ENCODE measurements around the gene HSD17B14.
"Not testable (repeated sequence)": the region's sequence is repeated elsewhere in the genome, so short reads cannot be mapped to it uniquely, and the experiment has no call there.

The HSD17B14 gene

DNA sequence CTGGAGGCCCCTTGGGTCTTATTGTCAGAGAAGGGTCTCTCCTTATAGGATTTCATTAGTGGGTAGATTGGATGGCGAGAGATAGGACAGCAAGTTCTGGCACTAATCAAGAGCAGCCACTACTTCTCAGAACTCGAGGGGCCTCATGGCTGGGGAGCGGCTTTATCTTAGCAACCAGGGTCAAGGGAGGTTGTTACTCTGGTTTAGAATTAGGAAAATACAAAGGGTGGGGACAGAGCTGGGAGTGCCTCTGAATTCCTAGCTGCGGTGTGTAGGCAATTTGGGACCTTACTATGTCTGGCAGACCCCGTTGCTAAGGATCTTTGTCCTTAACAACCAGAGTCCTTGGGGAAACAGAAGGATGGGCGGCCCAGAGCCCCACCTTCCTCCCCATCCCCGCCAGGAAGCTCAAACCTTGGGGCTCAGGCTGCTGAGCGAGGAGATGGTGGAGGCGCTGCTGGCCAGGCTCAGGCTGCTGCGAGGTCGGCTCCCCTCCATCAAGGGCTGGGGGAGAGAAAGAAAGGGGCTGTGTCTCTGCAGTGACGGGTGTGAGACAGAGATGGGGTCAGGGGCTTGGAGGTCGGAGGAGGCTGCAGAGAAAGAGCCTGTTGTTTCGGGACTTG is 30.9 kb upstream of the HSD17B14 start:
- DNase-seq (ENCODE audit: low spot score), result no peak

DNA sequence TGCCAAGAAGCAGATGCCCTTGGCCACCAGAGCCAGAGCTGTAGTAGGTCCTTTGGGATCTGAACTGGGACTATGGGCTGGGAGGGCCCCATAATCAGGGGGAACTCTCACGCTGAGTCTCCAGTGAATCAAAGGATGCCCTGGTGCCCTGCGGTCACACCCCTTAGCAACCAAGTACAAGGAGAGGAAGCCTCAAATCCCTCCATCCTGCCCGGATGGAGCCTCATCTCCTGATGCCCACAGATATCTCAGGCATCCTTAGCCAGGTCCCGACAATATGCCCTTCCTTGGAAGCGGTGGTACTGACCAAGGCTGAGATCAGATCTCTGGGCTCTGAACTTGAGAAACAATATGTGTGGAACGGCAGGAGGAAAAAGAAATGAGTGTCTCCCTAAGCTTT is 30.4 kb upstream of the HSD17B14 start:
- no peak for DNase-seq (ENCODE audit: low spot score)

DNA sequence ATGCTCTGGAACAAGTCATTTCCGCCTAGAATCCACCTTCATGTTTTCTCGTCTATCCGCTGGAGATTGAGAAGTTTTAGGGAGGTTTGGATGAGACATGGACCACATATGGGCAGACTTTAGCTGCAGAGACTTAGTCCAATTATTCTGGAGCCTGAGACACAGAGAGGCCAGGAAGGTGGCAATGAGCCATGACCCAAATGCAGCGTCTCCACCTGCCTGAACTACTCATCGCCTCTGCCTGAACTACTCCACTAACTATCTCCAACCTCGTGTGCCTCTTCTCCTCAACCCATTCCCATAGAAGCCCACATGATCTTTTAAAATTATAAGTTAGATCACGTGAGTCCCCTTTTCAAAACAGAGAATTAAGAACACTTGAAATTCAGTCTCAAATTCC is 26.5 kb upstream of the HSD17B14 start:
- DNase-seq (ENCODE audit: low spot score), result no peak

DNA sequence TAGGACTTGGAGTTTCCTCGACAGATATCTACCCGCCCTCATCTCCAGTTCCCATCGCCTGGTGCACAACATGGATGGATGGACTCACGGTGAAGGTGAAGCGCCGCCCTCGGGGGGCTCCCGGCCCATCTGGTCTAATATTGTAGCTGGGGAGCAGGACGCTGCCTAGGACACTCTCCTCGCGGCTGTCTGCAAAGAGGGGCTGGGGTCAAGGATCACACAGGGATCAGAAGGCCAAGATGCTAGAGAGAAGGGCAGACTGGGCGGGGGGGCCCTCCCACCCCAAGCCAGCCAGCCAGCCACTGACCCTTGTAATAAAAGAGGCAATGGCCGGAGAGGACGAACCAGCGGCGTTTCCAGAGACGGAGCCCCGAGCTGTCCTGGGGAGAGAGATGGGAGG is 25.0 kb upstream of the HSD17B14 start:
- DNase-seq (ENCODE audit: low spot score), result no peak

DNA sequence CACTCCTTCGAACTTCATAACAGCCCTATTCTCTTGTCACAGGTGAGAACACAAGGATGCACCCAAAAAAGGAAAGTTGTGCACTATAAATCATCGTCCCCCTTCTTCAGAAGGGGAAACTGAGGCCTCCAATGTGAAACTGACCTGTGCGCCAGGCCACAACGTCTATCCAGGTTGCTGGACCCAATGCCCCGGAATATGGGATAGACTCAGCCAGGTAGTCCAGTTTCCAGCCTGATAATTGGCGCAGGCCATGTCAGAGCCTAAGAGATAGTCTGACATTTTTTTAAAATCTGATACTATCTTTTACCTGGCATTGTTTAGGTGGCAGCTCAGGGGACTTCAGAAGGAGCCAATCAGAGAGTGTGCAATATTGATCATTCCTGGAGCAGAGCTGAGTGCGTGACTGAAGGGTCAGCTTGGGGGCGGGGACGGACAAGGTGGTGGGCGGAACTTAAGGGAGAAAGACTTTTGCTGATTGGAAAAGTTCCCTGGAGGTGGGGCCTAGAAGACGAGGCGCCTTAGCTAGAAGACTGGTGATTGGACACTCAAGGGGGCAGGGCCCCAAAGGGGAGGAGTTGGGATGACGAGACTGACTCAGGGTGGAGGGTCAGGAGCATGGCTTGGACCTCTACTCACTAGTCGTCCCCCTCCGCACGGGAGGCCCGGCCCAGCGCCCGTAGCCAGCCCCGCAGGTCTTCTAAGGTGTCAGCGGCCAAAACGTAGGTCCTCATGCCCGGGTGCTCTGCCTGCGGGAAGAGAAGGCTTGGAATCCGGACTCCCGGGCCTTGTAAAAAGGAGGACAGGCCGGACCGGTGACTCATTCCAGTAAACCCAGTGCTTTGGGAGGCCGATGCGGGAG is 23.7 kb upstream of the HSD17B14 start:
- no peak for DNase-seq (ENCODE audit: low spot score)

DNA sequence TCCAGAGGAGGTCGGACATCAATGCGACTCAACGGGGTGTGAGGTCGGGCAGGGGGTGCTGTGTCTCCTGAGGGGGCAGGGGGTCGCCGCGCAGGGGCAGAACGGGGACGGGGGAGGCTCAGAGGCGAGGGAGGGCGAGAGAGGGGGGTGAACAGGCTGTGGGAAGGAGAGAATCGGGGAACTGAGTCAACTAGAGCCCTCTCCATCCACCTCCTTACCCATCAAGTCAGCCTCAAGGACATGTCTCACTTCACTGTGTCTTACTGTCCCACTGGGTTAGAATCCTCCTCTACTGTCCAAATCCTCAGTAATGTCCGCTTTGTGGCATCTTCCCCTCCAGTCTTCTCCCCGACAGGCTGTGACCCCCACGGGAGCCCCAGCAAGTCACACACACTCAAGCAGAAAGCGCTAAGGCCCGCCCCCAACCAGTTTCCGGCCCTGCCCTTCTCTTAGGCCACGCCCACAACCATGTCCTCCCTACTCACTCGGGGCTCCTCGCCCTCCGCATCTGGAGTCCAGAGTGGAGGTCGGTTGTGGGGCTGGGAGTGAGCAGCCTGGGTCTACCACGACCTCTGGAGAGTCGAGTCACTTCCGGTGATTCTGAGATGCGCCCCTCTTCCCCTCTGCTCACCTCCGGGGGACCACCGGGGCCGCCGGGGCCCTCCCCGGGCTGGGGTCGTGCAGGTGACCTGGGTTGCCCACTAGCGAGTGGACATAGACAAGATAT is 22.9 kb upstream of the HSD17B14 start:
- peak; percentile 82 for DNase-seq (ENCODE audit: low spot score)

DNA sequence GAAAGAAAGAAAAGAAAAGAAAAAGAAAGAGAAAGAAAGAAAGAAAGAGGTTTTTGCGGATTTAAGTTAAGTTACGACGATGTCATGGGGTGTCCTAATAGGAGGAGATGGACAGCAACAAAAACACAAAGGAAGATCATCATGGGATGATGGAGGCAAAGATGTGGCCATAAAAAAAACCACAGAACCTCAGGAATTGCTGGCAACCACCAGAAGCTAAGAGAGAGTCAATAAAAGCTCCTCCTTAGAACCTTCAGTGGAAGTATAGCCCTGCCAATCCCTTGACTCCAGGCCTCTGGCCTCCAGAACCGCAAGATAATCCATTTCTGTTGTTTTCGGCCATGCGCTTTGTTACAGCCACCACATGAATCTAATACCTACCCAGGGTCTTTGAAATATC is 20.6 kb upstream of the HSD17B14 start:
- DNase-seq (ENCODE audit: low spot score), result no peak

DNA sequence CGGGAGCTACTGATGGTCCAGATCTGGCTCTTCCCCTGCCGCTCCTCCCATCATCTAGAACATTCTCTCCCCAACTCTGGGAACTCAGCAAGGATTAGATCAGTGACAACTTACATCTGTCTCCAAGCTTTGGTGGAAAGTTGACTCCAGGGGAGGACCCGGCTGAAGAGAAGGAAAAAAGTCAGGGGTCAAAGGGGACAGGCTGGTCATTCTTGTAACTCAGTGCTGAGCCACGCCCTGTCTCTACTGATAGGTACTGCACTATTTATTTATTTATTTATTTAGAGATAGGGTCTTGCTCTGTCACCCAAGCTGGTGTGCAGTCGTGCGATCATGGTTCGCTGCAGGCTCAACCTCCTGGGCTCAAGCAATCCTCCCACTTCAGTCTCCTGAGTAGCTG is 17.8 kb upstream of the HSD17B14 start:
- DNase-seq (ENCODE audit: low spot score), result no peak

DNA sequence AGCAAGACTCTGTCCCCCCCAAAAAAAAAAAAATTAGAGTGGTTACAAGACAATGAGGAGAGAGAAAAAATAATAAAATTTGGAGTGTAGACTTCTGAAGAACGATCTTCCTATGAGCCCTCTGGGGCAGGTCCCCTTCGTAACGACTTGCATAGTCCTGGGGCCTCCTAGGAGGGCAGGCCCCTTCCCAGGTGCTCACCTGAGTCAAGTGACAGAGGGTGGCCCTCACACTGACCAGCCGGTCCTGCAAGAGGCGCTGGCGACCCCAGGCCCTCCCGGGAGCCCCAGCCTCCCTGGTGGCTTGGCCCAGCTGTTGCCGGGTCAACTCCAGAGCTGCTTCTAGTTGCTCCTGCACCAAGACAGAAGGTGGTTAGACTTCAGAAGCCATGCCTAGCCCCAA is 17.2 kb upstream of the HSD17B14 start:
- DNase-seq (ENCODE audit: low spot score), result no peak

DNA sequence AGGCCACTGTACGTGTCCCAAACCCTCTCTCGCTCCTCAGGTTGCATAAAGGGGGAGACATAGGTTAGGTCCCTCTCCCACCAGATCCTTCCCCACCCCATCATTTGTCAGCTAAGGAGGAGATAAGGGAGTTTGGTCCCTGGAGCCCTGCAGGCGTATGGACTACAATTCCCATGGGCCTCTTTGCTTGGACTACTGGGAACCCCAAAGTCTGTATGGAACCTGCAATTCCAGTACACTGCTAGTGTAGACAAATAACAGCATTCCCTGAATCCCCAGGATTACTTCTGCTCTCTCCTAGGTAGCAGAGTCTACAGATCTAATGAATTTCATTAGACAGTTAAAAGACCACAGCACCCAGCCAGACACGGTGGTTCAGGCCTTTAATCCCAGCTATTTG is 16.0 kb upstream of the HSD17B14 start:
- DNase-seq (ENCODE audit: low spot score), result no peak

DNA sequence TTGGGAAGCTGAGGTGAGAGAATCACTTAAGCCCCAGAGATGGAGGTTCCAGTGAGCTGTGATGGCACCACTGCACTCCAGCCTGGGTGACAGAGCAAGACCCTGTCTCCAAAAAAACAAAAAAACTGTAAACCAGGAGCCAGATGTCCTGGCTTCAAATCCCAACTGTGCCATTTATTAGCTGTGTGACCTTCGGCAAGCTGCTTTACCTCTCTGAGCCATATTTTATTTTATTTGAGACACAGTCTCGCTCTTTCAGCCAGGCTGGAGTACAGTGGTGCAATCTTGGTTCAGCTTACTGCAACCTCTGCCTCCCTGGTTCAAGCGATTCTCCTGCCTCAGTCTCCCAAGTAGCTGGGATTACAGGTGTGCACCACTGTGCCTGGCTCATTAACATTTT is 10.4 kb upstream of the HSD17B14 start:
- DNase-seq (ENCODE audit: low spot score), result not testable (repeated sequence)

DNA sequence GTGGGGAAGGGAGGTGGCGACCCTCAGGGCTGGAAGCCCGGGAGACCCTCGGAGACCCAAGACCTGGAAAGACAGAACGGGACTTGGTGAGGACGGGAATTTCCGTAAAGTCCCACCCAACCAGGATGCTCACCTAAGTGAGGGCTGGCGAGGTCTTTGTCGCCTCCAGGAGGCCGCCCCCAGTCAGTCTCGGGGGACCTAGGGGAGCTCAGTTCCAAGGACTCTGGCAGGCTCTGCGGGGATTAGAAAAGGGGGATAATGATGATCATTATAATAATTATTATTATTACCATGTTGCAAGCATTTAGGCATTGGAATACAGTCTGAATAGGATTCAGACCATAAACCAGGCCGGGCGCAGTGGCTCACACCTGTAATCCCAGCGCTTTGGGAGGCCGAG is 9.1 kb upstream of the HSD17B14 start:
- no peak for DNase-seq (ENCODE audit: low spot score)

DNA sequence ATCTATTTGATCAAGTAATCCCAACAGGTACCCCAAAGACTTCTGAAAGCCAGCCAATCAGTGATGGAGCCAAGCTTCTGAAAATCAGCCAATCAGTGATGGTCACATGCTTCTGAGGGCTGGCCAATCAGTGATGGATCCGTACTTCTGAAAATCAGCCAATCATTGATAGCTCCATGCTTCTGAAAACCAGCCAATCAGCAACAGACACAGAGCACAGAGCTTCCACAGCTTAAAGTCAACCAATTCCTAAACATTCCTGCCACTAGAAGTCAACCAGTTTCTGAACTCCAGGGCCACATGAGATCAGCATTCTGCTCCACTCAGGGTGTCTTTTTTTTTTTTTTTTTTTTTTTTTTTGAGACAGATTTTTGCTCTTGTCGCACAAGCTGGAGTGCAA is 8.2 kb upstream of the HSD17B14 start:
- DNase-seq (ENCODE audit: low spot score), result no peak

DNA sequence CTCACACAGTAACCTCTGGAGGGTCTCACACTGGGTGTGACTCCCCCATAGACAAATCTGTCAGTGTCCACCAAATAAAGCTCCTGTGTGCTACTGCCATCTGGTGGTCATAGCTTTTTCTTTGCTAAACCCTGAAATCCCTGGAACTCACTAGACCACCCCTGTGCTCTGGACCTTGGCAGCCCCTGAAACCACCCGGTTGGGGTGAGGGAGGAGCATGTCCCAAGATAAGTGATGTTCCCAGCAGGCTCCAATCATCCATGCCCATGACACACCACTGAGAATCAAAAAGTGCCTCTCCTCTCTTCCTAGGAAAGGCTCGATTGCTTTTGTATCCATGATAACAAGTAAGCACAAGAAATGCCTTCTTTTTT is 6.5 kb upstream of the HSD17B14 start:
- peak; percentile 62 for DNase-seq (ENCODE audit: low spot score)

DNA sequence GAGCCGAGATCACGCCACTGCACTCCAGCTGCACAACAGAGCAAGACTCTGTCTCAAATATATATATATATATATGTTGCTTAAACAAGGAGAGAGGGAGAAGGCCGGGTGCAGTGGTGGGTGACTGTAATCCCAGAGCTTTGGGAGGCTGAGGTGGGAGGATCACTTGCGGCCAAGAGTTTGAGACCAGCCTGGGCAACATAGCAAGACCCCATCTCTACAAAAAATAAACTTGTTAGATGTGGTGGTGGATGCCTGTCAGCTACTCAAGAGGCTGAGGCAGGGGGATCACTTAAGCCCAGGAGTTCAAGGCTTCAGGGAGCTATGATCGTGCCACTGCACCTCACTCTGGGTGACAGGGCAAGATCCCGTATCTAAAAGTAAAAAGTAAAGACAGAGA is 5.3 kb upstream of the HSD17B14 start:
- DNase-seq (ENCODE audit: low spot score), result no peak

DNA sequence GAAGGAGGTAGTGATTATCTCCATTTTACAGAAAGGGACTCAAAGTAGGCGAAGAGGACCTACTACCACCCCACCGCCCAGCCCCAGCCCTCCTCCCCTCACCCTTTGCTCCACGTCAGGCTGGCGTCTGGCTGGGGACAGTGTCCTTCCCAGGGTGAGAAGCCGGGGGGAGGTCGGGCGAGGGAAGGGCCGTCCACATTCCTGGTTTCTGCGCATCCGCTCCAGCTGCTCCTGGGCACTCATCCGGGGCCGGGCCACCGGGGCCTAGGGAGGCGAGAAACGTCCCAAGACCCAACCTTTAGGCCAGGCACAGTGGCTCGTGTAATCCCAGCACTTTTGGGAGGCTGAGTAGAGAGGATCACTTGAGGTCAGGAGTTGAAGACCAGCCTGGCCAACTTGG is 4.8 kb upstream of the HSD17B14 start:
- DNase-seq (ENCODE audit: low spot score), result no peak

DNA sequence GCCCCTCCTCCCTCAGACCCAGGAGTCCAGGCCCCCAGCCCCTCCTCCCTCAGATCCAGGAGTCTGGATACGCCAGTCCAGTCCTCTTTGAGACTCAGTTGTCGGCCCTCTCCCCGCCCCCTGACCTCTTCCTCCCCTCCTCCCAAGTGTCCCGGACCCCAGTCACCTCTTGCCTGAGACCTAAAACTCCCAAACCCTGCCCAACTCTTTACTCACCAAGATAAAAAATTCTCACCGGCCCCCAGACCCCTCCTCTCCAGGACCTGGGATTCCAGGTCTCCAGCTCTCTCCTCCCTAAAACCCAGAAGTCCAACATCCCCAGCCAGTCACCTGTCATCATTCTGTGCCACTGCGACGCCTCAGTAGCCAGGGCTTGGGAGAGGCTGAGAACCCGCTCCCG is 1.4 kb upstream of the HSD17B14 start:
- DNase-seq (ENCODE audit: low spot score), result no peak

DNA sequence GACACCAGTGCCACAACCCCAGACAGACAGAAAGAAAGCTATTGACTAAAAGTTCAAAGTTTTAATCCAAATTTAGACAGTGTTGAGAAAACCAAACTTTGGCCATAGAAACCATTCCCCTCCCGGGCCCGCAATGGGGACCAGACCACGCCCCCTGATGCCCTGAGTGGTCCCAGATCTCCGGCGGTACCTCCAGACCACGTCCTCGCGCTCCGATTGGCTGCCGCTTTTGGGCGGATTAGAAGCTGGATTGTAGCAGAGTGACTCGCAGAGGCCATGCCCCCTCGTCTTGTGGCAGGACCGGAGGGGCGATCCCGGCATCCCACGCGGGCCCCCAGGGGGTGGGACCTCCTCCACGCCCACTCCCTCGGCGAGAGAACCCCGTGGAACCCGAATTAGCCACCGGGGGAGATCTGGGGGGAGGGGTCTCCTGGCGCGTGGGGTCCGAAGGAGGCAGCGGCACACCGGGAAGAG is 797 bp upstream of the HSD17B14 start:
- peak; percentile 75 for DNase-seq (ENCODE audit: low spot score)

DNA sequence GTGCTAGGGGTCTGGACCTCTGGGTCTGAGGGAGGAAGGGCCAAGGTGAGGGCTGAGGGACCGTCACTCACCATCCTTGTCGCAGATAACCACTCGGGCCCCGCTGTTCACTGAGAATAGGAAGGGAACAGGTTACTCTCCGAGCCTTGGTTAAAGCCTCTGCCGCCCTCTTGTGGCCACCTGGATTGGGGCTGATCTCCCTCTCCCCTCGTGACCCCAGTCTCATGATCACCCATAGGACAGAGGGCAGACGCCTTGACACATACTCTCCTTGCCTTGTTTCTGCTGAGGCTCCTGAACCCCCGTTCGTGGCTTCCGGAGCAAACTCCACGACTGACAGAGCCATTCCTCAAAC is 580 bp downstream of the HSD17B14 start:
- DNase-seq (ENCODE audit: low spot score), result peak; percentile 93

DNA sequence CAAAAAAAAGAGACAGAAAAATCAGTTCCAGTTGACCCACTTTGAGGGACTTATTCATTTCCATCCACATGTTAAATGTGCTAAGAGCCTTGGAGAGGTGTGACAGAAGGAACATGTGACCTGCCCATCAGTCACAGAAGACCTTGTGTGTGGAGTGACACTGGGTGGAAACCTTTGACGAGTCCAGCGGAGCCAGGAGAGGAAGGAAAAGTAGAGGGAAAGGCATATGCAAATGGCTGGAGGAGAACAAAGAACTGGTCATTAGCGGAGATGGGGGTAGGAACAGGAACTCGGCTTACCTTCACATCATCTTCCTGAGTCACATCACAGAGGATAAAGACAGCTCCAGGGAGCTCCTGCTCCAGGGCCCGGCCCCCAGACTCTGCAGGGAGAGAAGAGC is 2.3 kb downstream of the HSD17B14 start:
- DNase-seq (ENCODE audit: low spot score), result no peak

DNA sequence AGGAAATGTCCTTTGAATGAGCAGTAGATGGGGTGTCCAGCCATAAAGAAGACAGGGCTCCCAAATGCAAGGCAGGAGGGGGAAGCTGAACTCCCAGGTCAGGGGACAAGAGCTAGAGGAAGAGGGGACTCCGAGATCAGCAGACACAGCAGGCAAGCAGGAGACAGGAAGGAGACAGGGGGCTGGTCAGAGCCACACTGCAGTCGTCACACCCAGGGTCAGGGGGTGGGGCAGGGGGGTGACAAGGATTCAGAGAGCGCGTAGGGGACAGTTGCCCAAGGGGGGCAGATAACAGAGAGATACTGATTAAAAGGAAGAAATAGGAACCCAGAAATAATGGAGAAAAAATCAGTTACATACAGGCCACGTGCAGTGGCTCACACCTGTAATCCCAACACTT is 3.2 kb downstream of the HSD17B14 start:
- DNase-seq (ENCODE audit: low spot score), result no peak

DNA sequence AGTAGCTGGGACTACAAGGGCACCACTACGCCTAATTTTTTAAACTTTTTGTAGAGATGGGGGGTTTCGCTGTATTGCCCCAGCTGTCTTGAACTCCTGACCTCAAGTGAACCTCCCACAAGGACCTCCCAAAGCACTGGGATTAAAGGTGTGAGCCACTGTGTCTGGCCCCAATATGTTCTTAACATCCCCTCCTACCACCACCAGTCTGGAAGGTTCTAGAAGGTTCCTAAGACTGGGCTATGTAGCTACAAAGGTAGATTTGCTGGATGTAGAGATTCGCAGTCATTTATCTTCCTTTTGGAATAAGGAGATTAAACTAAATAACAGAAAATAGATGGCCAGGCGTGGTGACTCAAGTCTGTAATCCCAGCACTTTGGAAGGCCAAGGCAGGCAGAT is 5.3 kb downstream of the HSD17B14 start:
- no peak for DNase-seq (ENCODE audit: low spot score)

DNA sequence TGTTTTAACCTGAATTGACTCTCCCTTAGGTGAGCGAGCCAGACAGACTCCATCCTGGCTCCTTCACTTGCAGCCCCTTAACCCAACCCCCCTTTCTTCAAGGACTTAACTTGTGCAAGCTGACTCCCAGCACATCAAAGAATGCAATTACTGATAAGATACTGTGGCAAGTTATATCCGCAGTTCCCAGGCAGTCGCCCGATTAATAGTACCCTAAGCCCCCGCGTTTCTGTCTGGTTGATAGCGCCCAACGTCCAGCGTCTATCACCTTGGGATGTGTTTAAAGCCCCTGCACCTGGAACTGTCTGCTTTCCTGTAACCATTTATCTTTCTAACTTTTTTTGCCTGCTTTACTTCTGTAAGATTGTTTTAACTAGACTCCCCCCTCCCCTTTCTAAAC is 6.2 kb downstream of the HSD17B14 start:
- no peak for DNase-seq (ENCODE audit: low spot score)
